ENCODE measurements around the gene ITPRID2. TPM values are rescaled to one million over a fixed set of nuclear protein-coding genes. Genes with fewer than 3 reads are reported as not detected.

The ITPRID2 gene
- total and polyA plus RNA-seq, 2 of the 13 experiments (the other 11 are each of a cell fraction or from before 2014, with no cell fraction given): 44.8 to 62.3 TPM

GRCh38 chr2:181882246-181883020 is 9.1 kb upstream of the ITPRID2 start:
- BruUV-seq (replicated peaks): no TSS peak
- H2AFZ ChIP-seq (ENCODE audit: low read length): no peak overlapping the region
- no peak overlapping the region for H3K27ac ChIP-seq (ENCODE audit: extremely low read length, insufficient read depth, low read length)
- FAIRE-seq (no peak), DNase-seq (ENCODE audit: low spot score) (no peak), ATAC-seq (no peak)
- no peak overlapping the region for H3K4me2 ChIP-seq (ENCODE audit: low read depth, low read length)
- no peaks in the 10 kb centered on the region for H3K79me2 ChIP-seq (ENCODE audit: insufficient read depth, low read length)
- H3K9me3 ChIP-seq (ENCODE audit: low read length): no peaks in the 10 kb centered on the region
- peaks cover 11% of the 10 kb centered on the region; the same call in 1 of the 2 replicates for H3K4me1 ChIP-seq (ENCODE audit: insufficient read depth, low read length)
- in situ Hi-C loops (cut with HindIII; ENCODE audit: extremely low pct_ligation_motif_present, low pct_unique_long_range_greater_than_20kb) (no loop called here), intact Hi-C loops (cut with micrococcal nuclease; ENCODE audit: unreplicated experiment) (no loop called here)
- 13% methylated on average over 4 of the region's 4 CpGs for WGBS (ENCODE audit: low lambda C conversion rate)
- no peak overlapping the region for H3K9ac ChIP-seq (ENCODE audit: insufficient read depth, low read depth, low read length)
- POLR2A ChIA-PET: no interaction called here
- no peaks in the 10 kb centered on the region for H4K20me1 ChIP-seq (ENCODE audit: insufficient read depth, low read length)
- H3K27me3 ChIP-seq (ENCODE audit: control insufficient read depth in 1 of 2, insufficient read depth in 2 of 2, low read length in 2 of 2): 0 out of 5 replicates have a peak, but pooled peaks cover 1 to 4% of the 10 kb centered on the region in 2 experiments
- TF ChIP-seq ZNF124 (CRISPR knock-in tag; IDR thresholded peaks at IDR 0.05): no peak
- no peak for TF ChIP-seq ZFP36 (IDR thresholded peaks at IDR 0.05; ENCODE audit: borderline replicate concordance, low read depth, low read length, partially characterized antibody)
- TF ChIP-seq ZNF337 (CRISPR knock-in tag; IDR thresholded peaks at IDR 0.05; ENCODE audit: borderline replicate concordance, low read depth): no peak
- TF ChIP-seq ZNF282 (IDR thresholded peaks at IDR 0.05; ENCODE audit: partially characterized antibody): no peak
- TF ChIP-seq NCOA5 (CRISPR knock-in tag; IDR thresholded peaks at IDR 0.05): no peak
- no peak for TF ChIP-seq RAD51 (IDR thresholded peaks at IDR 0.05; ENCODE audit: borderline replicate concordance)
- no peak for TF ChIP-seq SAP130 (CRISPR knock-in tag; IDR thresholded peaks at IDR 0.05; ENCODE audit: low read depth)
- TF ChIP-seq, protein P1, sequence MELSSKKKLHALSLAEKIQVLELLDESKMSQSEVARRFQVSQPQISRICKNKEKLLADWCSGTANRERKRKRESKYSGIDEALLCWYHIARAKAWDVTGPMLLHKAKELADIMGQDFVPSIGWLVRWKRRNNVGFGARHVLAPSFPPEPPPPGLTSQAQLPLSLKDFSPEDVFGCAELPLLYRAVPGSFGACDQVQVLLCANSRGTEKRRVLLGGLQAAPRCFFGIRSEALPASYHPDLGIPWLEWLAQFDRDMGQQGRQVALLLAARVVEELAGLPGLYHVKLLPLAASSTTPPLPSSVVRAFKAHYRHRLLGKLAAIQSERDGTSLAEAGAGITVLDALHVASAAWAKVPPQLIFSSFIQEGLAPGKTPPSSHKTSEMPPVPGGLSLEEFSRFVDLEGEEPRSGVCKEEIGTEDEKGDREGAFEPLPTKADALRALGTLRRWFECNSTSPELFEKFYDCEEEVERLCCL (CRISPR knock-in tag; IDR thresholded peaks at IDR 0.05; ENCODE audit: borderline replicate concordance): no peak
- no peak for TF ChIP-seq ZNF850 (CRISPR knock-in tag; conservative IDR thresholded peaks at IDR 0.05)
- no peak for TF ChIP-seq ELF4 (CRISPR knock-in tag; IDR thresholded peaks at IDR 0.05; ENCODE audit: borderline replicate concordance)
- no peak for TF ChIP-seq ZNF788 (CRISPR knock-in tag; IDR thresholded peaks at IDR 0.05; ENCODE audit: borderline replicate concordance)
- no peak for TF ChIP-seq ZNF512 (CRISPR knock-in tag; IDR thresholded peaks at IDR 0.05)
- TF ChIP-seq ZNF205 (CRISPR knock-in tag; IDR thresholded peaks at IDR 0.05): no peak
- TF ChIP-seq, protein P2, sequence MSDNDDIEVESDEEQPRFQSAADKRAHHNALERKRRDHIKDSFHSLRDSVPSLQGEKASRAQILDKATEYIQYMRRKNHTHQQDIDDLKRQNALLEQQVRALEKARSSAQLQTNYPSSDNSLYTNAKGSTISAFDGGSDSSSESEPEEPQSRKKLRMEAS (IDR thresholded peaks at IDR 0.05): no peak
- no peak for TF ChIP-seq ZNF20 (CRISPR knock-in tag; IDR thresholded peaks at IDR 0.05)
- TF ChIP-seq ZIK1 (CRISPR knock-in tag; IDR thresholded peaks at IDR 0.05; ENCODE audit: borderline replicate concordance, low read depth): no peak
- TF ChIP-seq DNMT1 (CRISPR knock-in tag; IDR thresholded peaks at IDR 0.05): no peak
- no peaks in the 10 kb centered on the region for H3K36me3 ChIP-seq (replicated peaks in 1 of 2; ENCODE audit: control insufficient read depth in 1 of 2, insufficient read depth in 2 of 2, low read length in 2 of 2)
- H3K4me3 ChIP-seq (replicated peaks in 1 of 3; ENCODE audit: insufficient read depth in 1 of 3, low read depth in 2 of 3, low read length in 3 of 3): no peak overlapping the region
- CTCF ChIA-PET (ENCODE audit: low intra/inter-chr PET ratio, low total read pairs): no interaction called here
